COR-L47 (cell line): ENCODE data around the gene GSG1L.

Source experiments
- DNase-seq: peaks from one replicate; lab custom pipeline; 2025; lab: John Stamatoyannopoulos, UW

Gene GSG1L

DNA sequence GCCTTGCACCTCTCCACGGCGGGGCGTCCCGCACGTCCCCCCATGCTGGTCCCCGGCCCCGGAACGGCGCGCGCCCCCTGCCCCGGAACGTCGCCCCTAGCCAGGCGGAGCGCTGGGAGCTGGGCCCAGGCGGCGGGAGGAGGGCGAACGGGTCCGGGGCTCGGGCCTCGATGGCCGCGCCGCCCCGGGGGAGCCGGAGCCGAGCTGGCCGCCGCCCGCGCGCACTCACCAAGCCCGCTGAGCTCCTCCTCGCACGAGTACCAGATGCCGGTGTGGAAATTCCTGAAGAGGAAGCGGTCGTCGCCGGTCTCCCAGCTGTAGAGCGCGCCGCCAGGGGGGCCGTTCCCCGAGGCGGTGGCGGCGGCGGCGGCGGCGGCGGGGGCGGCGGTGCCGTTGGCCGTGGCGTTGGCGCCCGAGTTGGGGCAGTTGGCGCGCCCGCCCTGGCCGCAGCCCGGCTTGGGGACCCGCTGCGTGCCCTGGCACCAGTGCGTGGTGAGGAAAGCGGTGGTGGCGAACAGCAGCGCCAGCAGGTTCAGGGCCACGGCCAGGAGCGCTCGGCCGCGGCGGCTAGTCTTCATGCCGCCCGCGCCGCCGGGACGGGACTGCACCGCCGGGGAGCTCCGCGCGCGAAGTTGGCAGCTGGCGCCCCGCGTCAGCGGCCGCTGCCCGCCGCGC is 530 bp downstream of the GSG1L start:
- no peak for DNase-seq

DNA sequence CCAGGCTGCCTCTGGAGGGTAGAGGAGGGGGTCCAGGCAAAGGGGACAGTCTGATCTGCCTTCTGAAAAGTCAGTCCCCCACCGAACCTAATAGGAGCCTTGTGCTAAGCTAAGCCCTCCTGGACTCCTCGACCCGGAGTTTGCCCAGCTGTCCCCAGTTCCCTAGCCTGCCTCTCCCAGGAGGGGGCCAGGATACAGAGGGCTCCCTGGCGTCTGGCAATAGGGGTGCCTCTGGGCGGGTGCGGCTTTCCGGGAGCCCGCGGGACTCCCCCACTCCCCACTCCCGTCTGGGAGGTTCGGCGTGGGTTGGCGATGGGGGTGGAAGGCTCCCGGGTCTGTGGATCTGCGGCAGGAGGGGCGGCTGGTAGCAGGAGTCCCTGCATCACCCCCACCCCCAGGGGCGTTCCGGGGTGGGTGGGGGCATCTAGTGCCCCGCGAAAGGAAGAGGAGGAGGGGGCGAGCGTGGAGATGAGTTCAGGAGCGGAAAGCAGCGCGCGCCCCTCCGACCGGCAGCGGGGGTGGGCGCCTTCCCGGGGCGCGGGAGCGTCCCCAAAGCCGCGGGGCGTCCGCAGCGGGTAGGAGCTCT is 1.2 kb downstream of the GSG1L start:
- DNase-seq = no peak

DNA sequence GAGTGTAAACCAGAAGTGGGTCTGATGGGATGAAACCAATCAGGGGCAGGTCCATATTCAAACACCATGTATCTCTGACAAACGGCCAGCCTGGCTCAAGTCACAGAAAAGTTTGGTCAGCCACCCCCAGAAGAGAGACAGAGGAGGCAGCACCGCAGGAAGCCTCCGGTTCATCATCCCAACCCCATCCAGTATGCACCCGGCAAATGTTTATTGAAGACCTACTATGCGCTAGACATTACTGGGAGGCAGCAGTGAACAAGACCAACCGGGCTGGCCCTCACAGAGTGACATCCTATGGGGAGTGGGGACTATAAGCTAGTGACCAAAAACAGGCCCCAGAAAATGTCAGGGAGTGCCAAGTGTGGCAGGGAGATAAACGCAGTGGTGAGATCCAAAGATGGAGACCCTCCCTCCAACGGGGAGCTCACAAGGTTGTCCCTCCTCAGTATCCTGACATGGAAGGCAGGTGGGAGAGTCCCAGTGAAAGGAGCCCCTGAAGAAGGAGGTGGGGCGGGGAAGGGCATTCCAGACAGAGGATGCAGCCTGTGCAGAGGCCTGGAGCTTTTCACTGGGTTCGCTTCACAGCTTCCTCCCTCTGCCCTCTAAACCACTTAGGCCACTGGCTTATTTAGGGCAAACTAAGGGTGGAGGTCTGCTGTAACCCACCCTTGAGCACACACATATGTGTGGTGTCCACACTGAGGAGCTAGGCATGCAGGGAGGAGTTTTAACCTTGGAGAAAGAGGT is 2.0 kb downstream of the GSG1L start:
- DNase-seq = no peak

GRCh38 chr16:28059841-28060575 is 3.5 kb downstream of the GSG1L start:
- DNase-seq = no peak

GRCh38 chr16:28058839-28059589 is 4.5 kb downstream of the GSG1L start:
- no peak for DNase-seq

- DNase-seq = no peak
Observed at GRCh38 chr16:28057949-28058348, 5.6 kb downstream of the GSG1L start.

- no peak for DNase-seq
Observed at GRCh38 chr16:28053461-28053860, 10.1 kb downstream of the GSG1L start.

DNA sequence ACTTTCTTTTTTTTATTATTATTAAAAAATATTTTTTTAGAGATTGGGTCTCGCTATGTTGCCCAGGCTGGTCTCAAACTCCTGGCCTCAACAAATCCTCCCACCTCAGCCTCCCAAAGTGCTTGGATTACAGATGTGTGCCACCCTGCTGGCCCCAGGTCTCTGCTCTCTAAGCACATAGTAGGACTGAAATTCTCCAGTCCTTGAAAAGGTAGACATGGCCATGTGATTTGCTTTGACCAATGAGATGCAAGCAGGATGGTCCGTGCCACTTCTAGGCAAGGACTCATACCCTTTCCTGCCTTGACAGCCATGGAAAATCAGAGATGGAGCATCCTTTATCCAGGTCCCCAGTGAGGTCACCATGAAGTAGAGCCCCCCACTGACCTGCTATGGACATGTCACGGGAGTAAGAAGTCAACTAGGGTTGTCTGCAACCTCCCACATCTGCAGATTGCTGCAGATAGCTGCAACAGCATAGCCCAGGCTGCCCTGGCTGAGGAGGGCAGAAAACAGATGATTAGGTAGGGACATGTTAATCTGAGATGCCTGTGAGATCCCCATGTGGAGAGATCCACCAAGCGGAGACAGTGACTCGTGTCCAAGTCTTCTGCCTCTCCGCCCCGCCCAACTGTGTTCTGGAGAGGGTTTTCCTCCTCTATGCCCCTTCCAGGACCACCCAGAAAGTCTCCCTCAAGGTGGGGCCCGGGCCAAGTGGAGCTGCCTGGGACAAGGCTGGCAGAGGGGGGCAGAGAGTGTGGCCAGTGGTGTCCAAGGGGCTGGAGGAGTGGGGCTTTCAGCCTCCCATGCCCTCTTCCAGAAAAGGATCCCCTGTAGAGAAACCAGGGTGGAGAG is 11.0 kb downstream of the GSG1L start:
- DNase-seq = no peak

DNA sequence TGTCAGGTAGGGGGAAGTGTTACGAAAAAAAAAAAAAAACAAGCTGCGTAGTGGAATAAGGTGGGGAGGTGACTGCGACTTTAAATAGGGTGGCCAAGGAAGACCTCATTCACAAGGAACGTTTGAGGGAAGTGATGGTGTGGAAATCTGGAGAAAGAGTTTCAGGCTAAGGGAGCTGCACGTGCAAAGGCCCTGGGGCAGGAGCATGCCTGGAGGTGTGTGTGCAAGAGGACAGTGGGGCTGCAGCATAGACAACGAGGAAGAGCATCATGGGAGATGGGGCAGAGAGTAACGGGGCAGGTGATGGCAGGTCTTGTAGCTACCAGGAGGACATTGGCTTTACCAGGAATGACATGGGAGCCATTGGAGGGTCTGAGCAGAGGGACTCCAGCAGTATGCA is 12.0 kb downstream of the GSG1L start:
- DNase-seq = no peak

- no peak for DNase-seq
Observed at GRCh38 chr16:28042811-28043210, 20.7 kb downstream of the GSG1L start.

DNA sequence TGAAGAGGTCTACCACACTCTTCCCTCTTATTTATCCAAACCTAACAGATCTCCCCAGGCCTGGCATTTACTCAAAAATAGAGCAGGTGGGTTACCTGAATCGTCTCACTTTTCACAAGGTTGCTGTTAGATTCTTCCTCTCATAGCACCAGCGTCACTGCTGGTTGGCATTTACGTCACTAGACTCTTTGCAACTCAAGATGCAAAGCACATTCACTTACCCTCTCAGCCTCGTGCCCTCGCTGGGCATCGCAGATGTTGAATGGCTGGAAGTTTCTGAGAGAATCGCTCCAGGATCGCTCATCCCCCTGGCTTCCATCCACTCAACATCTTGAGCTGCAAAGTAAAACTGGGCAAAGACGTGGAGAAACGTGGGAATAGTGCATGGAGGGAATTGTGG is 21.9 kb downstream of the GSG1L start:
- no peak for DNase-seq

- no peak for DNase-seq
Observed at GRCh38 chr16:28040039-28040438, 23.5 kb downstream of the GSG1L start.

DNA sequence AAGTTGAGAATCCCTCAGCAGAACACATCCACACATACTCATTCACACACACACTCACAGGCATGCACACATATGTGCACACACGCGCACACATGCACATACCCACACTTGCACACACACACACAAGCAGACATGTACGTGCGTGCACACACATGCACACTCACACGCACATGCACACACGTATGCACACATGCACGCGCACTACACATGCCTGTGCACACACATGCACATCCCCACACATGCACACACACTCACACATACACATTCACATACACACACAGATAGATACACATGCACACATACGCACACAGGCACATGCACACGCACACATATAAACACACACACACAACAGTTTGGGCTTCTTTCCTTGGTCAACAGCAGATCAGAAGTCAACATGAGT is 24.0 kb downstream of the GSG1L start:
- DNase-seq = no peak

GRCh38 chr16:28038409-28038808 is 25.1 kb downstream of the GSG1L start:
- no peak for DNase-seq

GRCh38 chr16:28035866-28036393 is 27.6 kb downstream of the GSG1L start:
- no peak for DNase-seq

- DNase-seq = no peak
Observed at GRCh38 chr16:28033870-28034269, 29.6 kb downstream of the GSG1L start.

GRCh38 chr16:28029387-28030002 is 34.0 kb downstream of the GSG1L start:
- DNase-seq = no peak

DNA sequence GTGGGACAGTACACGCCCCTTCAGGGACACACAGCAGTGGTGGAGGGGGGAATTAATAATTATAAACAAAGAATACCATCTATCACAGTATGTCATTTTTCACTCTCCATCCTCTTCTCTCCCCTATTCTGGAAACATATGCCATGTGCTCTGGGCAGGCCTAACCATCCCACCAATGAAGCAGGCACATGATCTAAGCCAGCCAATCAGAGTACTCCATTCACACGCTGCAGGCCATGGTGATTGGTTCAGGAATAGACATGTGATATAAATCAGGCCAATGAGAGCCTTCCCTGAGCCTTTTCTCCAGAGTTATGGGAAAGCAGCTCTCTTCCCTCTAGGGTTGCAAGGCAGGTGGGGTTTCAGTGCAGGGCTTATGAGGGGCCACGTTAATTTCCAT is 36.5 kb downstream of the GSG1L start:
- no peak for DNase-seq

DNA sequence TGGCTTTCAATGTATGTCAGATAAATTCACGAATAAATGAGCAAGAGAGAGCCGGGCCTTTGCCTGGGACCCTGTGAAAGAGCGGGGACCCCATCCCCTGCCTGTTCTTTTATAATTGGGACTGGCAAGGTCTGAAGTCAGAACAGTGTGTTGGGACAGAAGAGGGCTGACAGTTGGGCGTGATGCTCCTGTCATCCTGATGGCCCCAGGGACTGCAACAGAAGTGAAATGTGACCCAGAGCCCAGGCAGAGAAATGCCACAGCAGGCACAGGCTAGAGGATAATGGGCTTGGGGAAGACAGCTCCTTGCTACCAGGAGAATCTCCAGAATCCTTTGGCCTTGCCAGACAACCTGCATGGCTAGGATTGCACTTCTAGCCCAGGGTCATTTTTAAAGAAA is 37.9 kb downstream of the GSG1L start:
- DNase-seq = no peak

- no peak for DNase-seq
Observed at GRCh38 chr16:28019218-28019617, 44.3 kb downstream of the GSG1L start.
